ENCODE data around the gene SH3D19. TPM values are rescaled to one million over a fixed set of nuclear protein-coding genes. Genes with fewer than 3 reads are reported as not detected.

The SH3D19 gene
- total and polyA plus RNA-seq, 12 donors = 32.4 to 175 (median 116) TPM

DNA sequence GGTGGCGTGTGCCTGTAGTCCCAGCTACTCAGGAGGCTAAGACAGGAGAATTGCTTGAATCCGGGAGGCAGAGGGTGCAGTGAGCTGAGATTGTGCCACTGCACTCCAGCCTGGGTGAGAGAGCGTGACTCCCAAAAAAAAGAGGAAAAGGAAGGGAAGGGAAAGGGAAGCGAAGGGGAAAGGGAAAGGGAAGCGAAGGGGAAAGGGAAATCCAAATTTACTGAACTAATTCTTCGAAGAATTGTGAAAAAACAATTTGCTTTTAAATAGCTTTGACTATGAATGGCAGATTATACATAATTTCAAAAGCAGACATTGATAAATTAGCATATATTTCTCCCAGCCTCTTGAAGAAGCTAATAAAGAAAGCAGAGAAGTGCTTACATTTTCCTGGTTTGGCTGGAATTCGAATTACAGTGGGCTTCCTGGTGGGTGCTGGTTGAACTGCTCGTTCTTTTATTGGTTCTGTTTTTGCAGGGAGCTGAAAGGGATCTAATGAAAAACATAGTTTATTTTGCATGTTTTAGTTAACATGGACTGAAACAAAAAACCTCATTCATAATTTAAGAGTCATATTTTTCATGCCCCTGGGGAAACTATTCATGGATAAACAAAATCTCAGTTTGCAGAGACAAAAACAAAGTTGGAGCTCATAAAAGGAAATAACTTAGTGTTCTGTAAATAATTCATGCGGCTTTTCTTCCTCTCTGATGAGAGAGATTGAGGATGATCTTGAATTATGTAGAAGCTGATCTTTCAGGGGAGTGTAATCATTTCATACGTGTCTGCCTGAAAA, 160.0 kb downstream of the SH3D19 start:
- intact Hi-C loops (cut with DNase I) = loop anchor here in 1 of 10 donors (5.0 kb wide), 1 partner anchor 62 kb away; no protein-coding TSS in a partner anchor

DNA sequence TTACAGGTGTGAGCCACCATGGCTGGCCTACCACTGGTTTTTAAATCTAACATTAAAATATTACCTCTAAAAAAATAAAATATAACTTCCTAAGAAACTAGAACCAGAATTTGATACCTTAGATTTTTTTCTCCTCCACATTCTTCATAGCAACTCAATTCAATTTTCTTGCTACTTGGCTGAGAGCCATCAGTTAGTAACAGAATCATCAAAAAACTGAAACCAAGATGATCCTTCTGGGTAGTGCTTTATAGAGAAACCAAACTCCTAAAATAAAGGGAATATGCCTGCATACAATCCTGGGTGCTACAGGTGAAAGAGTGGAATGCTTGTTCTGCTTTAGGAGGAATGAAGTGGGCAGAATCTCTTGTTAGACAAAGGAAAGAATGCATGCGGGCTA, 161.6 kb downstream of the SH3D19 start:
- TF ChIP-seq, protein P1, sequence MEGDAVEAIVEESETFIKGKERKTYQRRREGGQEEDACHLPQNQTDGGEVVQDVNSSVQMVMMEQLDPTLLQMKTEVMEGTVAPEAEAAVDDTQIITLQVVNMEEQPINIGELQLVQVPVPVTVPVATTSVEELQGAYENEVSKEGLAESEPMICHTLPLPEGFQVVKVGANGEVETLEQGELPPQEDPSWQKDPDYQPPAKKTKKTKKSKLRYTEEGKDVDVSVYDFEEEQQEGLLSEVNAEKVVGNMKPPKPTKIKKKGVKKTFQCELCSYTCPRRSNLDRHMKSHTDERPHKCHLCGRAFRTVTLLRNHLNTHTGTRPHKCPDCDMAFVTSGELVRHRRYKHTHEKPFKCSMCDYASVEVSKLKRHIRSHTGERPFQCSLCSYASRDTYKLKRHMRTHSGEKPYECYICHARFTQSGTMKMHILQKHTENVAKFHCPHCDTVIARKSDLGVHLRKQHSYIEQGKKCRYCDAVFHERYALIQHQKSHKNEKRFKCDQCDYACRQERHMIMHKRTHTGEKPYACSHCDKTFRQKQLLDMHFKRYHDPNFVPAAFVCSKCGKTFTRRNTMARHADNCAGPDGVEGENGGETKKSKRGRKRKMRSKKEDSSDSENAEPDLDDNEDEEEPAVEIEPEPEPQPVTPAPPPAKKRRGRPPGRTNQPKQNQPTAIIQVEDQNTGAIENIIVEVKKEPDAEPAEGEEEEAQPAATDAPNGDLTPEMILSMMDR (IDR thresholded peaks at IDR 0.05) = no peak
- Histone ChIP-seq H3K36me3 (peaks cover 0 to 75% (median 9%) of the 10 kb centered on the region in 9 donors), H3K4me3 (no peak overlapping the region), H3K9me3 (no peaks in the 10 kb centered on the region), H3K27ac (no peak overlapping the region), H3K4me1 (peaks cover 0 to 28% (median 13%) of the 10 kb centered on the region in 9 donors), H3K27me3 (no peaks in the 10 kb centered on the region)
- 94 to 100% methylated on average over 1 of the region's 1 CpG for WGBS, 2 donors
- DNase-seq (no peak), ATAC-seq (no peak)
- intact Hi-C loops (cut with DNase I) = no loop called here

More for the DNA sequence above, 160.0 kb downstream of the SH3D19 start:
- DNase-seq (no peak), ATAC-seq (no peak)
- Histone ChIP-seq H3K27ac (peak overlapping the region in 7 of 10 donors; percentile 11 to 52 (median 24)), H3K36me3 (peaks cover 0 to 60% (median 9%) of the 10 kb centered on the region in 9 donors), H3K27me3 (no peaks in the 10 kb centered on the region), H3K9me3 (no peaks in the 10 kb centered on the region), H3K4me1 (peaks cover 0 to 43% (median 21%) of the 10 kb centered on the region in 9 donors), H3K4me3 (no peak overlapping the region)
- 74 to 79% methylated on average over 10 of the region's 10 CpGs for WGBS, 2 donors
- TF ChIP-seq, protein P1 (IDR thresholded peaks at IDR 0.05) = no peak

DNA sequence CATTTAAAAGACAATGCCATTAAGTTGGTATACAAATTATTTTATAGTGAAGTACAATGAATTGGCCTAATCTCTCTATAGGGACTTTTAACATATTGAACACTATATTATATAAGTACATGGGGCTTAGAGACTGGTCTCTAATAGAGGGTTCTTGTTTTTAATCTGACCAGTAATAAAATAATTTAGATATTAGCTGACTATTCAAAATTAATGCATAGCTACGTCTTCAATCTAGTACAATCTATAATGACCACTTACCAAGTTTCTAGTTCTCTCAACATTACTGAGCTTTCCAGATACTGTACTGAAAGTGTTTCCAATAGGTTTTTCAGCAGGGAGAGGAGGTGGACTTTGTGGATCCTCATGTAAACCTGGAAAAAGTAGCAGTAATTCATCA, 166.4 kb downstream of the SH3D19 start:
- DNase-seq (no peak), ATAC-seq (no peak)
- no peaks in the 10 kb centered on the region for H3K27me3 ChIP-seq
- peaks cover 0 to 96% (median 9%) of the 10 kb centered on the region in 9 donors for H3K36me3 ChIP-seq
- TF ChIP-seq, protein P1 (IDR thresholded peaks at IDR 0.05) = no peak
- peaks cover 0 to 4% (median 0%) of the 10 kb centered on the region in 11 donors for H3K9me3 ChIP-seq
- no peaks in the 10 kb centered on the region for H3K4me1 ChIP-seq
- H3K4me3 ChIP-seq = no peak overlapping the region
- WGBS, 2 donors = 94 to 97% methylated on average over 1 of the region's 1 CpG
- intact Hi-C loops (cut with DNase I) = no loop called here
- no peak overlapping the region for H3K27ac ChIP-seq

DNA sequence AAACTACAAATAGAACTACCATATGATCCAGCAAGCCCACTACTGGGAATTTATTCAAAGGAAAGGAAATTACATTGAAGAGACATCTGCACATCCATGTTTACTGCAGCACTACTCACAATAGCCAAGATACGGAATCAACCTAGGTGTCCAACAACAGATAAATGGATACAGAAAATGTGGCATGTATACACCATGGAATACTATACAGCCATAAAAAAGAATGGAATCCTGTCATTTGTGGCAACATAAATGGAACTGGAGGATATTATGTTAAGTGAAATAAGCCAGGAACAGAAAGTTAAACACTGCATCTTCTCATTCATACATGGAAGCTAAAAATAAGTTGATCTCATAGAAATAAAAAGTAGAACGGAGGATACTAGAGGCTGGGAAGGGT, 167.9 kb downstream of the SH3D19 start:
- WGBS, 2 donors = 94 to 95% methylated on average over 2 of the region's 2 CpGs
- no peak overlapping the region for H3K27ac ChIP-seq
- H3K27me3 ChIP-seq = no peaks in the 10 kb centered on the region
- TF ChIP-seq, protein P1 (IDR thresholded peaks at IDR 0.05) = no peak
- H3K9me3 ChIP-seq = peaks cover 0 to 4% (median 0%) of the 10 kb centered on the region in 11 donors
- no peaks in the 10 kb centered on the region for H3K4me1 ChIP-seq
- DNase-seq (no peak), ATAC-seq (no peak)
- H3K36me3 ChIP-seq = peaks cover 0 to 90% (median 9%) of the 10 kb centered on the region in 9 donors
- intact Hi-C loops (cut with DNase I) = no loop called here
- H3K4me3 ChIP-seq = no peak overlapping the region

Data from heart right ventricle (tissue), 16 donors.